WI38 (cell line): Measurements from ENCODE around the gene AEBP1.

Experiments used
- H3K4me3 ChIP-seq: 2 replicates; pipeline ENCODE4 v1.5.1; 2011; ENCODE audit warnings: low read depth, mild to moderate bottlenecking, control low read depth, low read length
- CTCF ChIP-seq: IDR thresholded peaks from 2 replicates; pipeline ENCODE4 v1.5.1; 2012; ENCODE audit warnings: low read depth, mild to moderate bottlenecking, control low read depth, low read length

Gene AEBP1

GRCh38 chr7:44076101-44076895, 27.8 kb upstream of the AEBP1 start:
- no peak for TF ChIP-seq CTCF
- no peak overlapping the region for H3K4me3 ChIP-seq

- TF ChIP-seq CTCF = no peak
- no peak overlapping the region for H3K4me3 ChIP-seq
Observed at GRCh38 chr7:44077061-44077460, 27.1 kb upstream of the AEBP1 start.

GRCh38 chr7:44077681-44078091, 26.5 kb upstream of the AEBP1 start:
- TF ChIP-seq CTCF = no peak
- no peak overlapping the region for H3K4me3 ChIP-seq

GRCh38 chr7:44078521-44078920, 25.6 kb upstream of the AEBP1 start:
- no peak overlapping the region for H3K4me3 ChIP-seq

GRCh38 chr7:44079331-44080021, 24.7 kb upstream of the AEBP1 start:
- TF ChIP-seq CTCF = no peak

More at GRCh38 chr7:44078521-44078920, 25.6 kb upstream of the AEBP1 start:
- no peak for TF ChIP-seq CTCF

GRCh38 chr7:44080118-44080517, 24.0 kb upstream of the AEBP1 start:
- no peak overlapping the region for H3K4me3 ChIP-seq
- no peak for TF ChIP-seq CTCF

More at GRCh38 chr7:44079331-44080021, 24.7 kb upstream of the AEBP1 start:
- no peak overlapping the region for H3K4me3 ChIP-seq

- TF ChIP-seq CTCF = no peak
- no peak overlapping the region for H3K4me3 ChIP-seq
Observed at GRCh38 chr7:44080686-44081265, 23.4 kb upstream of the AEBP1 start.
